Middle frontal gyrus (tissue), 1 donor: ENCODE data around the gene KRT36.

Experiments used
- DNase-seq: peaks from one replicate; pipeline ENCODE4 v3.0.0-alpha.2; 2015; ENCODE audit warnings: low spot score; ENCODE audit errors: extremely low spot score

KRT36 gene

GRCh38 chr17:41480136-41480535 is 9.6 kb downstream of the KRT36 start:
- DNase-seq, result no peak

- DNase-seq, result no peak
These were observed 11.5 kb downstream of the KRT36 start for GRCh38 chr17:41478237-41478636.

GRCh38 chr17:41476866-41477815 is 12.6 kb downstream of the KRT36 start:
- no peak for DNase-seq

- DNase-seq, result no peak
These were observed 14.3 kb downstream of the KRT36 start for GRCh38 chr17:41475421-41475820.

GRCh38 chr17:41474863-41475262 is 14.8 kb downstream of the KRT36 start:
- no peak for DNase-seq

- DNase-seq, result no peak
These were observed 21.4 kb downstream of the KRT36 start for GRCh38 chr17:41468346-41468745.

- DNase-seq, result no peak
These were observed 22.1 kb downstream of the KRT36 start for GRCh38 chr17:41467561-41467960.

GRCh38 chr17:41466988-41467387 is 22.7 kb downstream of the KRT36 start, which contains the start of gene KRT32:
Gene KRT32, minus strand, starts transcription at chr17:41467386. Its CDS starts 61 bp downstream, at chr17:41467325.
- no peak for DNase-seq

GRCh38 chr17:41464682-41465081 is 25.0 kb downstream of the KRT36 start:
- DNase-seq, result peak; percentile 56

GRCh38 chr17:41464173-41464572 is 25.5 kb downstream of the KRT36 start:
- DNase-seq, result no peak

- DNase-seq, result no peak
These were observed 26.0 kb downstream of the KRT36 start for GRCh38 chr17:41463746-41464145.

- DNase-seq, result no peak
These were observed 27.0 kb downstream of the KRT36 start for GRCh38 chr17:41462705-41463104.

- no peak for DNase-seq
These were observed 32.0 kb downstream of the KRT36 start for GRCh38 chr17:41457676-41458075.

- no peak for DNase-seq
These were observed 33.5 kb downstream of the KRT36 start for GRCh38 chr17:41456204-41456603.

GRCh38 chr17:41455236-41455635 is 34.5 kb downstream of the KRT36 start:
- no peak for DNase-seq

- no peak for DNase-seq
These were observed 36.6 kb downstream of the KRT36 start for GRCh38 chr17:41453066-41453465.

- DNase-seq, result no peak
These were observed 37.4 kb downstream of the KRT36 start for GRCh38 chr17:41452281-41452680.

GRCh38 chr17:41451154-41451728 is 38.5 kb downstream of the KRT36 start:
- no peak for DNase-seq

GRCh38 chr17:41449008-41449407 is 40.7 kb downstream of the KRT36 start:
- DNase-seq, result no peak

- no peak for DNase-seq
These were observed 41.2 kb downstream of the KRT36 start for GRCh38 chr17:41448506-41448905.

GRCh38 chr17:41446806-41447205 is 42.9 kb downstream of the KRT36 start:
- DNase-seq, result no peak

- DNase-seq, result no peak
These were observed 45.1 kb downstream of the KRT36 start for GRCh38 chr17:41444640-41445039.

GRCh38 chr17:41444186-41444585 is 45.5 kb downstream of the KRT36 start:
- no peak for DNase-seq
